Renal cortical epithelial cell (primary cell): ENCODE data around the gene ITPR1. TPM values are rescaled to one million over a fixed set of nuclear protein-coding genes. Genes with fewer than 3 reads are reported as not detected.

Source experiments
- DNase-seq: peaks from one replicate; pipeline ENCODE4 v3.0.0-alpha.2; 2011; ENCODE audit warnings: low read depth
- total RNA-seq: library from RNA; depleted of rRNA; stranded (reverse); fragments of >200 nt; gene quantifications from 2 replicates; pipeline ENCODE4 v1.2.3, GENCODE V29; 2014

The ITPR1 gene
- total RNA-seq, 1 donor from 2014 or later: 30.0 TPM

- DNase-seq: no peak
Observed at GRCh38 chr3:4717363-4717740, 224.2 kb downstream of the ITPR1 start.

- no peak for DNase-seq
Observed at GRCh38 chr3:4718179-4718736, 225.1 kb downstream of the ITPR1 start.

GRCh38 chr3:4719046-4719501, 225.9 kb downstream of the ITPR1 start:
- DNase-seq: no peak

GRCh38 chr3:4720316-4721075, 227.3 kb downstream of the ITPR1 start:
- peak; percentile 95 for DNase-seq

GRCh38 chr3:4721511-4721911, 228.4 kb downstream of the ITPR1 start:
- peak; percentile 68 for DNase-seq

- peak; percentile 89 for DNase-seq
Observed at GRCh38 chr3:4722103-4722502, 229.0 kb downstream of the ITPR1 start.

- no peak for DNase-seq
Observed at GRCh38 chr3:4724051-4724629, 231.0 kb downstream of the ITPR1 start.

GRCh38 chr3:4726549-4726948, 233.4 kb downstream of the ITPR1 start:
- no peak for DNase-seq

GRCh38 chr3:4729061-4729973, 236.2 kb downstream of the ITPR1 start:
- DNase-seq: peak; percentile 80

- DNase-seq: no peak
Observed at GRCh38 chr3:4730719-4731118, 237.6 kb downstream of the ITPR1 start.

- DNase-seq: peak; percentile 75
Observed at GRCh38 chr3:4731543-4732111, 238.5 kb downstream of the ITPR1 start.

- DNase-seq: no peak
Observed at GRCh38 chr3:4732925-4733324, 239.8 kb downstream of the ITPR1 start.

- no peak for DNase-seq
Observed at GRCh38 chr3:4734454-4734853, 241.3 kb downstream of the ITPR1 start.

GRCh38 chr3:4735243-4735642, 242.1 kb downstream of the ITPR1 start:
- no peak for DNase-seq

- peak; percentile 81 for DNase-seq
Observed at GRCh38 chr3:4736284-4736861, 243.2 kb downstream of the ITPR1 start.

GRCh38 chr3:4738737-4739274, 245.7 kb downstream of the ITPR1 start:
- peak; percentile 98 for DNase-seq

GRCh38 chr3:4739289-4740236, 246.4 kb downstream of the ITPR1 start:
- DNase-seq: no peak

GRCh38 chr3:4740397-4741105, 247.4 kb downstream of the ITPR1 start:
- no peak for DNase-seq

- DNase-seq: no peak
Observed at GRCh38 chr3:4741106-4741403, 247.9 kb downstream of the ITPR1 start.
